KMS-11 (cell line): ENCODE data around the gene KCNE2.
"Not testable (repeated sequence)": the region's sequence is repeated elsewhere in the genome, so short reads cannot be mapped to it uniquely, and the experiment has no call there.

Experiments used
- H2AFZ ChIP-seq: fragments of 200-600 bp; sonication (generic); 2 replicates; pipeline ENCODE4 v1.6.1; 2016; ENCODE audit warnings: antibody characterized with exemption, mixed run types, low read depth
- H3K27ac ChIP-seq: fragments of 200-600 bp; sonication (generic); 2 replicates; pipeline ENCODE4 v1.6.1; 2016; ENCODE audit warnings: mild to moderate bottlenecking, mixed run types
- H3K27me3 ChIP-seq: fragments of 200-600 bp; sonication (generic); 2 replicates; pipeline ENCODE4 v1.6.1; 2017; ENCODE audit warnings: mild to moderate bottlenecking, low read depth, mixed run types, moderate library complexity; ENCODE audit not compliant: insufficient read depth
- H3K36me3 ChIP-seq: fragments of 200-600 bp; sonication (generic); 2 replicates; pipeline ENCODE4 v1.6.1; 2017; ENCODE audit warnings: mild to moderate bottlenecking, mixed run types; ENCODE audit not compliant: insufficient read depth
- H3K4me1 ChIP-seq: fragments of 200-600 bp; sonication (generic); 2 replicates; pipeline ENCODE4 v1.6.1; 2016; ENCODE audit warnings: mild to moderate bottlenecking, low read depth, mixed run types; ENCODE audit not compliant: poor library complexity, severe bottlenecking
- H3K4me2 ChIP-seq: fragments of 200-600 bp; sonication (generic); 2 replicates; pipeline ENCODE4 v1.7.0; 2016; ENCODE audit warnings: mild to moderate bottlenecking, mixed run types
- H3K4me3 ChIP-seq: fragments of 200-600 bp; sonication (generic); IDR thresholded peaks from 2 replicates; pipeline ENCODE4 v1.6.1; 2017; ENCODE audit warnings: low read depth, low read length, mixed read lengths; ENCODE audit not compliant: insufficient read depth
- H3K79me2 ChIP-seq: fragments of 200-600 bp; sonication (generic); 2 replicates; pipeline ENCODE4 v1.6.1; 2016; ENCODE audit warnings: low read depth, mixed run types; ENCODE audit not compliant: insufficient read depth
- H3K9ac ChIP-seq: fragments of 200-600 bp; sonication (generic); 2 replicates; pipeline ENCODE4 v1.6.1; 2016; ENCODE audit warnings: mild to moderate bottlenecking, mixed run types
- H4K20me1 ChIP-seq: fragments of 200-600 bp; sonication (generic); 2 replicates; pipeline ENCODE4 v1.6.1; 2016; ENCODE audit warnings: mild to moderate bottlenecking, mixed run types; ENCODE audit not compliant: insufficient read depth
- CTCF ChIP-seq: fragments of 200-600 bp; sonication (generic); conservative IDR thresholded peaks from 2 replicates; pipeline ENCODE4 v1.6.1; 2017; ENCODE audit warnings: low read depth, mild to moderate bottlenecking, antibody characterized with exemption, low read length, moderate library complexity, mixed read lengths

KCNE2 gene

GRCh38 chr21:34369741-34370140 is 5.9 kb downstream of the KCNE2 start:
- Histone ChIP-seq H2AFZ (no peak overlapping the region), H3K36me3 (no peaks in the 10 kb centered on the region), H3K79me2 (no peaks in the 10 kb centered on the region), H3K4me2 (no peak overlapping the region), H3K4me3 (no peak overlapping the region), H3K4me1 (no peaks in the 10 kb centered on the region), H3K27ac (no peak overlapping the region), H4K20me1 (no peaks in the 10 kb centered on the region), H3K27me3 (no peaks in the 10 kb centered on the region), H3K9ac (no peak overlapping the region)
- no peak for TF ChIP-seq CTCF

GRCh38 chr21:34372321-34372720 is 8.5 kb downstream of the KCNE2 start:
- no peaks in the 10 kb centered on the region for H3K36me3 ChIP-seq
- TF ChIP-seq CTCF: no peak
- no peak overlapping the region for H3K9ac ChIP-seq
- no peaks in the 10 kb centered on the region for H4K20me1 ChIP-seq
- no peak overlapping the region for H3K4me2 ChIP-seq
- H3K4me3 ChIP-seq: no peak overlapping the region
- no peak overlapping the region for H2AFZ ChIP-seq
- no peak overlapping the region for H3K27ac ChIP-seq
- no peaks in the 10 kb centered on the region for H3K27me3 ChIP-seq
- H3K4me1 ChIP-seq: no peaks in the 10 kb centered on the region
- no peaks in the 10 kb centered on the region for H3K79me2 ChIP-seq

GRCh38 chr21:34374462-34374861 is 10.7 kb downstream of the KCNE2 start:
- not testable (repeated sequence) for H3K4me3 ChIP-seq

GRCh38 chr21:34374940-34375618 is 11.3 kb downstream of the KCNE2 start, which contains the start of gene SMIM11:
SMIM11 (plus strand) TSS chr21:34375507; CDS start chr21:34379505, 3,998 bp downstream.
- not testable (repeated sequence) for H3K9ac ChIP-seq, H2AFZ ChIP-seq, H3K27ac ChIP-seq, H4K20me1 ChIP-seq, H3K36me3 ChIP-seq, H3K4me3 ChIP-seq, H3K4me1 ChIP-seq, H3K79me2 ChIP-seq, H3K4me2 ChIP-seq, H3K27me3 ChIP-seq

More at GRCh38 chr21:34374462-34374861, 10.7 kb downstream of the KCNE2 start:
- H3K9ac ChIP-seq, H3K27ac ChIP-seq, H4K20me1 ChIP-seq, H3K4me2 ChIP-seq, H3K27me3 ChIP-seq, H3K79me2 ChIP-seq, H3K4me1 ChIP-seq, H3K36me3 ChIP-seq, H2AFZ ChIP-seq: not testable (repeated sequence)

- H3K9ac ChIP-seq, H3K27me3 ChIP-seq, H3K4me3 ChIP-seq, H3K36me3 ChIP-seq, H4K20me1 ChIP-seq, H3K4me2 ChIP-seq, H2AFZ ChIP-seq, H3K79me2 ChIP-seq, H3K4me1 ChIP-seq, H3K27ac ChIP-seq: not testable (repeated sequence)
Measured at GRCh38 chr21:34375619-34375972, 11.8 kb downstream of the KCNE2 start.

- H3K79me2 ChIP-seq, H3K9ac ChIP-seq, H3K4me1 ChIP-seq, H3K4me3 ChIP-seq, H4K20me1 ChIP-seq, H3K4me2 ChIP-seq, H3K27me3 ChIP-seq, H3K36me3 ChIP-seq, H3K27ac ChIP-seq, H2AFZ ChIP-seq: not testable (repeated sequence)
Measured at GRCh38 chr21:34383138-34383537, 19.3 kb downstream of the KCNE2 start.

- not testable (repeated sequence) for H3K4me1 ChIP-seq
Measured at GRCh38 chr21:34383724-34384415, 20.1 kb downstream of the KCNE2 start.

GRCh38 chr21:34400522-34400921 is 36.7 kb downstream of the KCNE2 start:
- H3K27ac ChIP-seq, H3K4me2 ChIP-seq, H3K4me1 ChIP-seq, H2AFZ ChIP-seq, H3K79me2 ChIP-seq, H3K27me3 ChIP-seq, H3K4me3 ChIP-seq, H3K36me3 ChIP-seq, H3K9ac ChIP-seq, H4K20me1 ChIP-seq: not testable (repeated sequence)

More at GRCh38 chr21:34383724-34384415, 20.1 kb downstream of the KCNE2 start:
- not testable (repeated sequence) for H3K36me3 ChIP-seq, H3K79me2 ChIP-seq, H3K4me3 ChIP-seq, H3K4me2 ChIP-seq, H3K9ac ChIP-seq, H2AFZ ChIP-seq, H3K27ac ChIP-seq, H3K27me3 ChIP-seq, H4K20me1 ChIP-seq
